HFF-Myc (cell line): ENCODE data around the gene CSGALNACT2.

ENCODE experiments used
- DNase-seq: peaks from one replicate; pipeline ENCODE4 v3.0.0-alpha.2; 2011; ENCODE audit warnings: low read depth; ENCODE audit errors: extremely low read depth
- H3K4me3 ChIP-seq: replicated peaks from 2 replicates; pipeline ENCODE4 v1.5.1; 2011; ENCODE audit warnings: low read depth, mild to moderate bottlenecking, control low read depth, low read length
- CTCF ChIP-seq: IDR thresholded peaks from 2 replicates; pipeline ENCODE4 v1.5.1; 2012; ENCODE audit warnings: mild to moderate bottlenecking, low read depth, low read length, control low read depth; ENCODE audit errors: missing control alignments

The CSGALNACT2 gene

GRCh38 chr10:43209651-43210141 lies 71.5 kb downstream of the CSGALNACT2 start:
- DNase-seq = no peak
- no peak for TF ChIP-seq CTCF
- no peak overlapping the region for H3K4me3 ChIP-seq

- no peak for DNase-seq
- TF ChIP-seq CTCF = no peak
- no peak overlapping the region for H3K4me3 ChIP-seq
Observed at GRCh38 chr10:43210556-43210955, 72.3 kb downstream of the CSGALNACT2 start.

- no peak overlapping the region for H3K4me3 ChIP-seq
- no peak for TF ChIP-seq CTCF
- no peak for DNase-seq
Observed at GRCh38 chr10:43211030-43211429, 72.8 kb downstream of the CSGALNACT2 start.

GRCh38 chr10:43211431-43212042 lies 73.3 kb downstream of the CSGALNACT2 start:
- no peak for TF ChIP-seq CTCF
- no peak overlapping the region for H3K4me3 ChIP-seq
- no peak for DNase-seq

- no peak for DNase-seq
- no peak overlapping the region for H3K4me3 ChIP-seq
- no peak for TF ChIP-seq CTCF
Observed at GRCh38 chr10:43212043-43212721, 73.9 kb downstream of the CSGALNACT2 start.

- DNase-seq = no peak
- H3K4me3 ChIP-seq = no peak overlapping the region
- TF ChIP-seq CTCF = no peak
Observed at GRCh38 chr10:43214071-43214955, 76.1 kb downstream of the CSGALNACT2 start.
